SK-N-SH treated with all-trans-retinoic acid at 6 μM for 48 hours (cell line): Measurements from ENCODE around the gene CDC42SE2.

ENCODE experiments used
- CSDC2 ChIP-seq: fragments of 250-450 bp; sonication (Bioruptor Pico); IDR thresholded peaks from 2 replicates; pipeline ENCODE4 v1.5.0; 2020; ENCODE audit warnings: mild to moderate bottlenecking, moderate library complexity
- ISL1 ChIP-seq: fragments of 250-450 bp; sonication (Bioruptor Pico); IDR thresholded peaks from 2 replicates; pipeline ENCODE4 v2.1.2; 2022; ENCODE audit warnings: mild to moderate bottlenecking, moderate library complexity
- PPARA ChIP-seq: fragments of 250-450 bp; sonication (Bioruptor Pico); IDR thresholded peaks from 2 replicates; pipeline ENCODE4 v1.5.0; 2020; ENCODE audit warnings: mild to moderate bottlenecking, borderline replicate concordance
- TOX ChIP-seq: fragments of 250-450 bp; sonication (Bioruptor Pico); IDR thresholded peaks from 2 replicates; pipeline ENCODE4 v1.8.0; 2021; ENCODE audit warnings: mild to moderate bottlenecking, moderate library complexity, borderline replicate concordance
- ZNF8 ChIP-seq: fragments of 450-650 bp; formaldehyde crosslinking; IDR thresholded peaks from 2 replicates; pipeline ENCODE4 v1.5.0; 2020; ENCODE audit warnings: mild to moderate bottlenecking, moderate library complexity

- TF ChIP-seq PPARA (CRISPR knock-in tag) = no peak
- TF ChIP-seq CSDC2 (CRISPR knock-in tag) = no peak
- no peak for TF ChIP-seq TOX
- TF ChIP-seq ISL1 = no peak
- no peak for TF ChIP-seq ZNF8
Observed at GRCh38 chr5:131369558-131369957, 105.7 kb downstream of the CDC42SE2 start.
